HG03135 (cell line): ENCODE measurements around the gene KCNH5.

Experiments used
- ATAC-seq: cut with Tn5 transposase; IDR thresholded peaks from one replicate; pipeline ENCODE4 v1.9.1; 2021; ENCODE audit warnings: mild to moderate bottlenecking, moderate library complexity; ENCODE audit not compliant: unreplicated experiment

Gene KCNH5

GRCh38 chr14:62684376-62684775, 360.9 kb downstream of the KCNH5 start:
- ATAC-seq = no peak

DNA sequence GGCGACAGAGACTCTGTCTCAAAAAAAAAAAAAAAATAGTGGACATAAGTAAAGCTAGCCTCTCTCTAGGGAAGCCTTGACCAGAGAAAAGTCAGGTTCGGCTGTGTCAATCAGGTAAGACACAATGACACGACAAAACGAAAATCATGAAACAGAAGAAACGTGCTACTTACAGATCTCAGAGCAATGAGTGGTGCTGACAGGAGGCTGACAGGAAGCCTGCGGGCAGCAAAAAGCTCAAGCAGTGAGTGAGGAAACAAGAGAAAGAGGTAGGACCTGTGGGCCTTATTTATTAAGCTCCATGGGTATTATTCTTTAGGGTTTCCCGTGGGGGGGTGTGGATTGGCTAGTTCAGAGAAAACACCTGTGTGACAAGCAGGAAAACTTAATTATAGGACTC, 363.1 kb downstream of the KCNH5 start:
- no peak for ATAC-seq

DNA sequence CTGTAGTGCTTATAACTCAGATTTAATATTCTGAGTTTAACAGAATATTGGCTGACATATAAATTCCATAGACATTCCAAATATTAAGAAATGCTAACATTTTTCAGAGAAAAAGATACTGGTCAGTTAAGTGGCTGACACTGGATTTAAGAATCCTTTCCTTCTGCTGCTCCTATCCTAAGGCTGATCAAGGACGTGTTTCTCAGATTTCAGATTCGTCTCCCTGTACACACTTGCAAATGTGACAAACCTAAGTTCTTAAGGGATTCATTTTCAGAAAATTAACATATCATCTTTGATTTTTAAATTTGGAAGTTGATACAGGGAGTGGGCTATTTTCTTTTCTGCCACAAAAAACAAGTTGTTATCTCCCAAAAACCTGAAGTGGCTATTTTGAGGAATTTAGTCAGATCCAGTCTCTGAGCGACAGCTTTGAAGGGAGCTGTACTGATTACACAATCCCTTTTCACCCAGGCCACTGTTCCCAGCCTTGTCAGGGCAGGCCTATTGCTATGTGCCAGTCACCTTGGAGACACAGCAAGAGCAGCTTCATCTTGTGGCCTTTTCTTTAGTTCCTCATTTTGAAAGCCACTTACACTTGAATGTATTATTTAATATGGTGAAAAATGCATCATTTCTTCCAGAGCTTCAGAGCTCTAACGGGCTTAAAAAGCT, 370.6 kb downstream of the KCNH5 start:
- no peak for ATAC-seq

GRCh38 chr14:62673014-62673755, 372.1 kb downstream of the KCNH5 start:
- ATAC-seq = no peak

GRCh38 chr14:62670526-62670925, 374.7 kb downstream of the KCNH5 start:
- no peak for ATAC-seq

DNA sequence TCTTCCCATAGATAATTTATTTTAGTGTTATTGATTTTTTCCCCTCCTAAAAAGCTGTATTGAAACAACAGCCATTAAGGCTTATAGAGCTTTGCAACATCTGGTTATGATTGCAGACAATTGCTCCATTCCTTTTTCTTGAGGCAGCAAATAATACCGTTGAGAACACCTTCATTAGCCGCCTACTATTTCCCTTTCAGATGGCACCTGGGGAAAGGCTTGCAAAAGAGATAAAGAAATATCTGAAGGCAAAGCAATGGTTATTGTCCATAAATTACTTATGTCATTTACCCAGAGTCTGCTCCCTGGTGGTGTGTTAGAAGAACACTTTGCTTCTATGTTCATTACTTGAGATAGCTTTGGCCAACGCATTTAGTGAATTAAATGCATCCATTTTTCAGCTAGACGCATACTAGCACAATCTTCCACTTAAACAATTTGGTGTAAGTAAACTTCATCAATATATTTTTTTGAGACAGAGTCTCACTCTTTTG, 377.8 kb downstream of the KCNH5 start:
- ATAC-seq = no peak

DNA sequence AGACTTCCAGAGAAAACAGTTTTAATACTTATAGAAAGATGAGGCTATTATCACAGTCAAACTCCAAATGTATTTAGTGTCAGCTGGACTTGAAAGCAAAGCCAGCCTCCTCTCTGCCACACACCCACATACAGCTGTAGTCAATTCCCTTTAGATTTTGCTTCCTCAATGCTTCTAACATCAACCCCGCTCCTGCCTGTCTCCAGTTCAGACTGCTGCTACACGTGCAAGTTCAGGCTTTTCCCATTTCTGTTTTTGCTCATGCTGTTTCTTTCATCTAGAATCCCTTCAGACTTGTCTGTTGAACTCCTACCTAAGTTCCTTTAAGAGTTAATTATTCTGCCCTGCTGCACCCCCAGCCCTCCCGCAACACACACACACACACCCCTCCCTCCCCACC, 380.0 kb downstream of the KCNH5 start:
- no peak for ATAC-seq

DNA sequence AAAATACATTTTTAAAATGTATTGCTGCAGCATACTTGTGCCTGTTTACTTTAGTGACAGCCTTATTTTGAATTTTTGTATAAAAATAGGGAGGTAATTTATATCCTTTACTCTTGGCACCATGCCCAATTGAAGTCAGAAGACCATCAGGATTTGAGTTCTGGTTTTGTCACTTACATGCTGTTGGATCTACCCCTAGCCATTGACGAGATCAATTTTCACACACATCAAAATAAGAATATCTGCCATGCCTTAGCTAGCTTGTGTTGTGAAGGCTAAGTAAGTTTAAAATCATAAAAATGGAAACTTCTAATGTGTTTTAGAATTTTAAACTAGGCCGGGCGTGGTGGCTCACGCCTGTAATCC, 381.8 kb downstream of the KCNH5 start:
- no peak for ATAC-seq

DNA sequence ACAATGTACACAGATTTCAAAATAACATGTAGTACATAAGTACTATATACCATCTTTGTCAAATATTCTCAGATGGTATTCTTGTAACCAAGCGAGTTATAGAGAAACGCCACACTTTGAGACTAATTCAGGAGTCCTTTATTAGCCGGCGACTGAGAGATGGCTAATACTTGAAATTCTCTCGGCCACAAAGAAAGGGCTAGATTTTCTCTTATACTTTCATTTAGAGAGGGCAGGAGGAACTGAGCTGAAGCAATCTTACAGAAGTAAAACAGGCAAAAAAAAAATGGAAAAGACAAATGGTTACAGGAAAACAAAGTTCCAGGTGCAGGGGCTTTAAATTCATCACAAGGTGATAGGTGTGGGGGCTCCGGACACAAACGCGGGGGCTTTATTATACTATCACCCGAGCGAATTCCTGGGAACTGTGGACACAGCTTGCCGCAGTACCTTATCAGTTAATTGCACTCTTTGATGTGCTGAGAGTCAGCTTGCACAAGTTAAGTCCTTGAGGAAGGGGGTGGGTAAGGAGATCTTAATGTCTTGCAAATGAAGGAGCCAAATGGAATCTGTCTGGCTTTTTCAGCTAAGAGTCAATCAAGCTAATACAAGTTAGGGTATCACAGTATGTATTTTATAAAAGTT, 382.3 kb downstream of the KCNH5 start:
- ATAC-seq = no peak

- no peak for ATAC-seq
Observed at GRCh38 chr14:62661818-62662217, 383.4 kb downstream of the KCNH5 start.

DNA sequence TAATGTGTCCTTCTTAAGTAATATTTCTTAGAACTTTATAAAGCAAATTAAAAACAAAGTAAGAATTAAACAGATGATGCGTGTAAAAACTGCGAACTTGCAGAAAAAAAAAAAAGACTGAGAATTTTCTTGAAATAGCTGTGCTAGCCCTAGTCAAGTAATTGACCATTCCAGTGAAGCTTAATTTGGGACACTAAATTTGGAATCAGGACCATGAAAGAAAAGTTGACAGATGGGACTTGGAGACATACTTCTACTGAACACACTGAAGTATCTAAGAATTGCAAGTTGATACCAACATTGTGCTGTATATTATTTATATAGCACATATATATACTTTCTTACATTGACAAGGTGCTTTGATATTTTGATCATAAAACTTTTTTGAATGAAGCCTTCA, 386.6 kb downstream of the KCNH5 start:
- no peak for ATAC-seq

DNA sequence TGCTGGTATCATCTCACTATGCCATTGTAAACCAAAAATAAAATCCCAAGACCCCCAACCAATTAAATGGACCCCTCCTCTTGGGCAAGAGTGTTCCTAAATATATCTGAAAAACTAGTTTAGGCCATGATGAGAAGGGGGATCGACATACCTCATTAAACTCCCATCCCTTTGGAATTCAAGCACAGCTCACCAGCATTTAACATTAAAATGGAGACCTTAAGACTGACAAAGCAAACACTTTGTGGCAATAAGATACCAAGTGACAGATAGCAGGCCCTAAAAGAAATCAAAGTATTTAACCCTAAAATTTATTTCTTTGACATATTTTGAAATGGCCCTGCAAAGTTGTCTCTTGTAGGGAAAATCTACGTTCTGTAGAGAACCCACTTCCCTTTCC, 387.9 kb downstream of the KCNH5 start:
- no peak for ATAC-seq

GRCh38 chr14:62655166-62655565, 390.1 kb downstream of the KCNH5 start:
- no peak for ATAC-seq

DNA sequence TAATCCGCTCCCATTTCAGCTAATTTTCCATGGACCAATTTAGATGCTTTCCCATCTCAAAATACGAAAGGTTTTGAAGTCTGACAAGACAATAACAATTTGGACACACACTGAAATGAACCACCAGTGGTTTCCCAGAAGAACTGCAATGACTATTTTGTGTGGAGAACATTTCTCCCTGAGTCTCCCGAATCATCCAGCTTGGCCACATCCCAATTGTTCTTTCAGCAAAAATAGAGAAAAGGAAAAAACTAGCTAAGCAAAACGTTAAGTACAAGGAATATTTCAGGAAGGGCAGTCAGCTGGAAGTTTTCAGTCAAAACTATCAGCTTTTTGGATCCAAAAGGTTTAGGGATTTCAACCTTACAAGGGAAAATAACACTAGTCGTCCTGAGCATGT, 390.6 kb downstream of the KCNH5 start:
- ATAC-seq = no peak
